HL-60 (cell line): ENCODE results near the gene ARRB1.

ENCODE experiments used
- CTCF ChIP-seq: IDR thresholded peaks from one replicate; pipeline ENCODE4 v1.5.1; 2011; ENCODE audit warnings: low read length, control low read depth, inconsistent platforms; ENCODE audit not compliant: insufficient read depth
- GABPA ChIP-seq: IDR thresholded peaks from 2 replicates; pipeline ENCODE4 v1.6.1; 2012; ENCODE audit warnings: low read depth
- REST ChIP-seq: IDR thresholded peaks from 2 replicates; pipeline ENCODE4 v1.6.1; 2012; ENCODE audit warnings: low read depth; ENCODE audit not compliant: insufficient replicate concordance

- TF ChIP-seq GABPA = no peak
- TF ChIP-seq CTCF = no peak
- no peak for TF ChIP-seq REST
Observed at GRCh38 chr11:75305993-75306392, 45.5 kb downstream of the ARRB1 start.
